ENCODE measurements around the gene WNT9B. TPM values are rescaled to one million over a fixed set of nuclear protein-coding genes. Genes with fewer than 3 reads are reported as not detected.
A peak's percentile ranks its signal among the peaks of the same experiment; 100 is the strongest.

The WNT9B gene
- total RNA-seq, 1 donor from 2014 or later = not detected

- no peaks in the 10 kb centered on the region for H3F3A ChIP-seq (ENCODE audit: low read depth)
- H3K4me3 Mint-ChIP-seq = no peak overlapping the region
- no peak overlapping the region for H3K9ac ChIP-seq
- peaks cover 12% of the 10 kb centered on the region for H3K4me1 ChIP-seq
- H3K27me3 Mint-ChIP-seq (ENCODE audit: insufficient read depth, low read depth) = peaks cover 19% of the 10 kb centered on the region
- H3K36me3 ChIP-seq = no peaks in the 10 kb centered on the region
- H4K20me1 ChIP-seq (ENCODE audit: low read depth) = no peaks in the 10 kb centered on the region
- H3K27me3 ChIP-seq = no peaks in the 10 kb centered on the region
- no peak overlapping the region for H3K27ac ChIP-seq
- no peak for DNase-seq (ENCODE audit: low spot score)
- no peak overlapping the region for H3K4me3 ChIP-seq
- H3K9me3 Mint-ChIP-seq = no peaks in the 10 kb centered on the region
- no peaks in the 10 kb centered on the region for H3K36me3 Mint-ChIP-seq
- H3K27ac Mint-ChIP-seq = no peak overlapping the region
- H2AFZ ChIP-seq (replicated peaks) = no peak overlapping the region
- peaks cover 18% of the 10 kb centered on the region for H3K4me1 Mint-ChIP-seq
- TF ChIP-seq CTCF (IDR thresholded peaks at IDR 0.05) = no peak
- no peak for TF ChIP-seq EZH2 (IDR thresholded peaks at IDR 0.05)
- TF ChIP-seq EZH2phosphoT487 (IDR thresholded peaks at IDR 0.05) = no peak
- no peaks in the 10 kb centered on the region for H3K79me2 ChIP-seq (ENCODE audit: low read depth)
- H3K9me3 ChIP-seq (ENCODE audit: low read depth) = no peaks in the 10 kb centered on the region
- H3K4me2 ChIP-seq = no peak overlapping the region
These were observed 36.3 kb downstream of the WNT9B start for GRCh38 chr17:46887717-46888116.

GRCh38 chr17:46888727-46889126 is 37.3 kb downstream of the WNT9B start:
- H4K20me1 ChIP-seq (ENCODE audit: low read depth) = no peaks in the 10 kb centered on the region
- H3K27ac Mint-ChIP-seq = no peak overlapping the region
- no peaks in the 10 kb centered on the region for H3F3A ChIP-seq (ENCODE audit: low read depth)
- H3K9me3 ChIP-seq (ENCODE audit: low read depth) = no peaks in the 10 kb centered on the region
- no peak overlapping the region for H3K27ac ChIP-seq
- no peaks in the 10 kb centered on the region for H3K79me2 ChIP-seq (ENCODE audit: low read depth)
- no peaks in the 10 kb centered on the region for H3K9me3 Mint-ChIP-seq
- no peak for DNase-seq (ENCODE audit: low spot score)
- no peaks in the 10 kb centered on the region for H3K36me3 ChIP-seq
- H3K27me3 Mint-ChIP-seq (ENCODE audit: insufficient read depth, low read depth) = peaks cover 19% of the 10 kb centered on the region
- TF ChIP-seq EZH2phosphoT487 (IDR thresholded peaks at IDR 0.05) (no peak), CTCF (IDR thresholded peaks at IDR 0.05) (no peak), EZH2 (IDR thresholded peaks at IDR 0.05) (no peak)
- peaks cover 12% of the 10 kb centered on the region for H3K4me1 ChIP-seq
- H2AFZ ChIP-seq (replicated peaks) = no peak overlapping the region
- H3K27me3 ChIP-seq = no peaks in the 10 kb centered on the region
- H3K4me2 ChIP-seq = no peak overlapping the region
- peaks cover 18% of the 10 kb centered on the region for H3K4me1 Mint-ChIP-seq
- no peak overlapping the region for H3K4me3 ChIP-seq
- no peak overlapping the region for H3K4me3 Mint-ChIP-seq
- no peak overlapping the region for H3K9ac ChIP-seq
- H3K36me3 Mint-ChIP-seq = no peaks in the 10 kb centered on the region

- peak overlapping the region; percentile 69 for H3K27ac Mint-ChIP-seq
- H3K4me2 ChIP-seq = peak overlapping the region; percentile 40
- peaks cover 13% of the 10 kb centered on the region for H3K4me1 ChIP-seq
- H4K20me1 ChIP-seq (ENCODE audit: low read depth) = no peaks in the 10 kb centered on the region
- peaks cover 12% of the 10 kb centered on the region for H3K4me1 Mint-ChIP-seq
- H3K36me3 ChIP-seq = no peaks in the 10 kb centered on the region
- no peaks in the 10 kb centered on the region for H3K79me2 ChIP-seq (ENCODE audit: low read depth)
- TF ChIP-seq EZH2phosphoT487 (IDR thresholded peaks at IDR 0.05) (no peak), EZH2 (IDR thresholded peaks at IDR 0.05) (no peak), CTCF (IDR thresholded peaks at IDR 0.05) (no peak)
- no peak overlapping the region for H3K4me3 Mint-ChIP-seq
- no peaks in the 10 kb centered on the region for H3K9me3 ChIP-seq (ENCODE audit: low read depth)
- H3K27ac ChIP-seq = no peak overlapping the region
- H3K4me3 ChIP-seq = no peak overlapping the region
- no peaks in the 10 kb centered on the region for H3K27me3 ChIP-seq
- H3K9me3 Mint-ChIP-seq = no peaks in the 10 kb centered on the region
- H2AFZ ChIP-seq (replicated peaks) = peak overlapping the region; percentile 32
- no peak for DNase-seq (ENCODE audit: low spot score)
- no peak overlapping the region for H3K9ac ChIP-seq
- no peaks in the 10 kb centered on the region for H3K36me3 Mint-ChIP-seq
- H3K27me3 Mint-ChIP-seq (ENCODE audit: insufficient read depth, low read depth) = peaks cover 20% of the 10 kb centered on the region
- no peaks in the 10 kb centered on the region for H3F3A ChIP-seq (ENCODE audit: low read depth)
These were observed 38.1 kb downstream of the WNT9B start for GRCh38 chr17:46889519-46889918.
